ENCODE data around the gene GRB14. TPM values are rescaled to one million over a fixed set of nuclear protein-coding genes. Genes with fewer than 3 reads are reported as not detected.
A peak's percentile ranks its signal among the peaks of the same experiment; 100 is the strongest.

The GRB14 gene
- total and polyA plus RNA-seq, 2 donors: 0.19 to 0.41 TPM

- Histone ChIP-seq H3K36me3 (ENCODE audit: control insufficient read depth in 2 of 2, insufficient read depth in 2 of 2, low read length in 1 of 2) (no peaks in the 10 kb centered on the region), H3K4me3 (ENCODE audit: low read length in 2 of 2) (no peak overlapping the region), H3K27me3 (ENCODE audit: control insufficient read depth in 2 of 2, insufficient read depth in 1 of 2, low read length in 1 of 2) (no peaks in the 10 kb centered on the region), H3K4me1 (ENCODE audit: control insufficient read depth in 2 of 2, insufficient read depth in 2 of 2, low read length in 2 of 2) (no peaks in the 10 kb centered on the region), H3K9me3 (ENCODE audit: control insufficient read depth in 2 of 2, insufficient read depth in 1 of 2, low read length in 1 of 2) (no peaks in the 10 kb centered on the region), H3K27ac (ENCODE audit: low read depth in 1 of 2, low read length in 1 of 2) (no peak overlapping the region)
- WGBS: 92% methylated on average over 3 of the region's 3 CpGs
- DNase-seq (ENCODE audit: low read depth in 6 of 9, low spot score in 9 of 9): no peak
Measured at GRCh38 chr2:164567335-164567989, 53.8 kb downstream of the GRB14 start.

GRCh38 chr2:164565359-164565758, 55.9 kb downstream of the GRB14 start:
- no peak overlapping the region for H3K4me3 ChIP-seq (ENCODE audit: low read length in 2 of 2)
- H3K4me1 ChIP-seq (ENCODE audit: control insufficient read depth in 2 of 2, insufficient read depth in 2 of 2, low read length in 2 of 2): no peaks in the 10 kb centered on the region
- H3K27me3 ChIP-seq (ENCODE audit: control insufficient read depth in 2 of 2, insufficient read depth in 1 of 2, low read length in 1 of 2): no peaks in the 10 kb centered on the region
- no peaks in the 10 kb centered on the region for H3K9me3 ChIP-seq (ENCODE audit: control insufficient read depth in 2 of 2, insufficient read depth in 1 of 2, low read length in 1 of 2)
- WGBS: 97% methylated on average over 4 of the region's 4 CpGs
- DNase-seq (ENCODE audit: low read depth in 6 of 9, low spot score in 9 of 9): no peak
- no peak overlapping the region for H3K27ac ChIP-seq (ENCODE audit: low read depth in 1 of 2, low read length in 1 of 2)
- no peaks in the 10 kb centered on the region for H3K36me3 ChIP-seq (ENCODE audit: control insufficient read depth in 2 of 2, insufficient read depth in 2 of 2, low read length in 1 of 2)

- no peak for DNase-seq (ENCODE audit: low read depth in 6 of 9, low spot score in 9 of 9)
- H3K4me1 ChIP-seq (ENCODE audit: control insufficient read depth in 2 of 2, insufficient read depth in 2 of 2, low read length in 2 of 2): no peaks in the 10 kb centered on the region
- H3K9me3 ChIP-seq (ENCODE audit: control insufficient read depth in 2 of 2, insufficient read depth in 1 of 2, low read length in 1 of 2): no peaks in the 10 kb centered on the region
- no peak overlapping the region for H3K4me3 ChIP-seq (ENCODE audit: low read length in 2 of 2)
- H3K27me3 ChIP-seq (ENCODE audit: control insufficient read depth in 2 of 2, insufficient read depth in 1 of 2, low read length in 1 of 2): no peaks in the 10 kb centered on the region
- H3K27ac ChIP-seq (ENCODE audit: low read depth in 1 of 2, low read length in 1 of 2): no peak overlapping the region
- H3K36me3 ChIP-seq (ENCODE audit: control insufficient read depth in 2 of 2, insufficient read depth in 2 of 2, low read length in 1 of 2): no peaks in the 10 kb centered on the region
Measured at GRCh38 chr2:164562666-164563065, 58.6 kb downstream of the GRB14 start.

- no peaks in the 10 kb centered on the region for H3K9me3 ChIP-seq (ENCODE audit: control insufficient read depth in 2 of 2, insufficient read depth in 1 of 2, low read length in 1 of 2)
- DNase-seq (ENCODE audit: low read depth in 6 of 9, low spot score in 9 of 9): no peak
- no peaks in the 10 kb centered on the region for H3K4me1 ChIP-seq (ENCODE audit: control insufficient read depth in 2 of 2, insufficient read depth in 2 of 2, low read length in 2 of 2)
- H3K27ac ChIP-seq (ENCODE audit: low read depth in 1 of 2, low read length in 1 of 2): no peak overlapping the region
- 77% methylated on average over 4 of the region's 4 CpGs for WGBS
- H3K36me3 ChIP-seq (ENCODE audit: control insufficient read depth in 2 of 2, insufficient read depth in 2 of 2, low read length in 1 of 2): no peaks in the 10 kb centered on the region
- no peaks in the 10 kb centered on the region for H3K27me3 ChIP-seq (ENCODE audit: control insufficient read depth in 2 of 2, insufficient read depth in 1 of 2, low read length in 1 of 2)
- H3K4me3 ChIP-seq (ENCODE audit: low read length in 2 of 2): no peak overlapping the region
Measured at GRCh38 chr2:164561991-164562390, 59.3 kb downstream of the GRB14 start.

DNA sequence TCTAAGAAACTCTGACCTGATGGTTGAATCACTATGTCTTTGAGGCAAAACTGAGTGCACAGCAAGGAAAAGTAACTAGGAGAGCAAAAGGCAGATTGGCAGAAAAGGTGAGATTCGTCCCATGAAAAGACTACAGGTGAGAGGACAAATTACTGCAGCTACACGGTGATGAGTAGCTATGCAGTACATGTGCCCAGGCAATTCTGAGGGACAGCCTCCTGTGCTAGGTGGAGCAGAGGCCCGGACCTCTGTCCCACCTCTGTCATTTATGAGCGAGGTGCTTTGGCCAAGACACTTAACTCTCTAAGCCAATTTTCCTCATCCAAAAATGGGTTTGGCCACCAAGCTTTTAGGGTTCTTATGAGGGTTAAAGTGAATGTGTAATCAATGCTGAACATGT, 59.9 kb downstream of the GRB14 start:
- Histone ChIP-seq H3K27me3 (ENCODE audit: control insufficient read depth in 2 of 2, insufficient read depth in 1 of 2, low read length in 1 of 2) (no peaks in the 10 kb centered on the region), H3K4me3 (ENCODE audit: low read length in 2 of 2) (no peak overlapping the region), H3K36me3 (ENCODE audit: control insufficient read depth in 2 of 2, insufficient read depth in 2 of 2, low read length in 1 of 2) (no peaks in the 10 kb centered on the region), H3K9me3 (ENCODE audit: control insufficient read depth in 2 of 2, insufficient read depth in 1 of 2, low read length in 1 of 2) (no peaks in the 10 kb centered on the region), H3K4me1 (ENCODE audit: control insufficient read depth in 2 of 2, insufficient read depth in 2 of 2, low read length in 2 of 2) (no peaks in the 10 kb centered on the region), H3K27ac (ENCODE audit: low read depth in 1 of 2, low read length in 1 of 2) (no peak overlapping the region)
- no peak for DNase-seq (ENCODE audit: low read depth in 6 of 9, low spot score in 9 of 9)
- WGBS: 95% methylated on average over 4 of the region's 4 CpGs

- Histone ChIP-seq H3K27me3 (ENCODE audit: control insufficient read depth in 2 of 2, insufficient read depth in 1 of 2, low read length in 1 of 2) (no peaks in the 10 kb centered on the region), H3K27ac (ENCODE audit: low read depth in 1 of 2, low read length in 1 of 2) (no peak overlapping the region), H3K36me3 (ENCODE audit: control insufficient read depth in 2 of 2, insufficient read depth in 2 of 2, low read length in 1 of 2) (no peaks in the 10 kb centered on the region), H3K4me1 (ENCODE audit: control insufficient read depth in 2 of 2, insufficient read depth in 2 of 2, low read length in 2 of 2) (no peaks in the 10 kb centered on the region), H3K9me3 (ENCODE audit: control insufficient read depth in 2 of 2, insufficient read depth in 1 of 2, low read length in 1 of 2) (no peaks in the 10 kb centered on the region), H3K4me3 (ENCODE audit: low read length in 2 of 2) (no peak overlapping the region)
- WGBS: 93% methylated on average over 2 of the region's 2 CpGs
- DNase-seq (ENCODE audit: low read depth in 6 of 9, low spot score in 9 of 9): no peak
Measured at GRCh38 chr2:164560902-164561301, 60.4 kb downstream of the GRB14 start.

GRCh38 chr2:164560181-164560792, 61.0 kb downstream of the GRB14 start:
- Histone ChIP-seq H3K27me3 (ENCODE audit: control insufficient read depth in 2 of 2, insufficient read depth in 1 of 2, low read length in 1 of 2) (no peaks in the 10 kb centered on the region), H3K9me3 (ENCODE audit: control insufficient read depth in 2 of 2, insufficient read depth in 1 of 2, low read length in 1 of 2) (no peaks in the 10 kb centered on the region), H3K27ac (ENCODE audit: low read depth in 1 of 2, low read length in 1 of 2) (no peak overlapping the region), H3K36me3 (ENCODE audit: control insufficient read depth in 2 of 2, insufficient read depth in 2 of 2, low read length in 1 of 2) (no peaks in the 10 kb centered on the region), H3K4me1 (ENCODE audit: control insufficient read depth in 2 of 2, insufficient read depth in 2 of 2, low read length in 2 of 2) (no peaks in the 10 kb centered on the region), H3K4me3 (ENCODE audit: low read length in 2 of 2) (no peak overlapping the region)
- DNase-seq (ENCODE audit: low read depth in 6 of 9, low spot score in 9 of 9): peak in 3 of 9 donors; percentile 6 to 27 (median 13)
- WGBS: 62% methylated on average over 4 of the region's 4 CpGs

GRCh38 chr2:164558450-164558849, 62.8 kb downstream of the GRB14 start:
- 93% methylated on average over 2 of the region's 2 CpGs for WGBS
- H3K36me3 ChIP-seq (ENCODE audit: control insufficient read depth in 2 of 2, insufficient read depth in 2 of 2, low read length in 1 of 2): no peaks in the 10 kb centered on the region
- H3K27ac ChIP-seq (ENCODE audit: low read depth in 1 of 2, low read length in 1 of 2): no peak overlapping the region

DNA sequence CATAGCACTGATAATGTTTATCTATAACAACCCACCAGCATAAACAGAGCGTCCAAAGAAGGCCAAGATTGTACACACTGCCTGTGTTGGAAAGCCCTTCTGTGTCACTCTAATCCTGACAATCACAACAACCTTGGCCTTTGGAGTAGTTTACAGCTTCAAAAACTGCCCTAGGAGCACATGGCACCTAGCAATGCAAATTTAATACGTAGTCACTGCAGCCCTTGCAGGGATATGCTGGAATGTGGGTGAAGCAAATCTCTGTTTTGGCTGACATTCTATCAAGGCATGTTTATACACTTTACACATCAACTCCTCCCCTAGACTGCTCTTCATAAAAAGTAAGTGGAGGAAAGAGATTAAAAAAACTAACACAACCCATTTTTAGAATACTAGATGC, 66.8 kb downstream of the GRB14 start:
- DNase-seq (ENCODE audit: low read depth in 6 of 9, low spot score in 9 of 9): no peak
- 96% methylated on average over 2 of the region's 2 CpGs for WGBS
- H3K4me3 ChIP-seq (ENCODE audit: low read length in 2 of 2): no peak overlapping the region

More at GRCh38 chr2:164558450-164558849, 62.8 kb downstream of the GRB14 start:
- Histone ChIP-seq H3K4me1 (ENCODE audit: control insufficient read depth in 2 of 2, insufficient read depth in 2 of 2, low read length in 2 of 2) (no peaks in the 10 kb centered on the region), H3K9me3 (ENCODE audit: control insufficient read depth in 2 of 2, insufficient read depth in 1 of 2, low read length in 1 of 2) (no peaks in the 10 kb centered on the region), H3K4me3 (ENCODE audit: low read length in 2 of 2) (no peak overlapping the region), H3K27me3 (ENCODE audit: control insufficient read depth in 2 of 2, insufficient read depth in 1 of 2, low read length in 1 of 2) (no peaks in the 10 kb centered on the region)
- no peak for DNase-seq (ENCODE audit: low read depth in 6 of 9, low spot score in 9 of 9)

More for the DNA sequence above, 66.8 kb downstream of the GRB14 start:
- H3K27me3 ChIP-seq (ENCODE audit: control insufficient read depth in 2 of 2, insufficient read depth in 1 of 2, low read length in 1 of 2): no peaks in the 10 kb centered on the region
- no peak overlapping the region for H3K27ac ChIP-seq (ENCODE audit: low read depth in 1 of 2, low read length in 1 of 2)
- no peaks in the 10 kb centered on the region for H3K36me3 ChIP-seq (ENCODE audit: control insufficient read depth in 2 of 2, insufficient read depth in 2 of 2, low read length in 1 of 2)
- no peaks in the 10 kb centered on the region for H3K4me1 ChIP-seq (ENCODE audit: control insufficient read depth in 2 of 2, insufficient read depth in 2 of 2, low read length in 2 of 2)
- H3K9me3 ChIP-seq (ENCODE audit: control insufficient read depth in 2 of 2, insufficient read depth in 1 of 2, low read length in 1 of 2): no peaks in the 10 kb centered on the region
